Measurements from ENCODE around the gene CPT1B.

CPT1B gene

GRCh38 chr22:50581031-50581949 lies 3.1 kb upstream of the CPT1B start:
- no peaks in the 10 kb centered on the region for H3K36me3 ChIP-seq (ENCODE audit: control insufficient read depth, insufficient read depth, low read length)
- peaks cover 17% of the 10 kb centered on the region for H3K4me1 ChIP-seq (ENCODE audit: control insufficient read depth, insufficient read depth, low read length)
- no peak overlapping the region for H3K4me3 ChIP-seq (ENCODE audit: low read length)
- no peaks in the 10 kb centered on the region for H3K9me3 ChIP-seq (ENCODE audit: control insufficient read depth, low read length)
- H3K27me3 ChIP-seq (ENCODE audit: control insufficient read depth, insufficient read depth, low read length): peaks cover 7% of the 10 kb centered on the region
- peak overlapping the region; percentile 98 for H3K9ac ChIP-seq (ENCODE audit: low read length)

- Histone ChIP-seq H3K9ac (ENCODE audit: low read length) (no peak overlapping the region), H3K27me3 (ENCODE audit: control insufficient read depth, insufficient read depth, low read length) (peaks cover 7% of the 10 kb centered on the region), H3K4me3 (ENCODE audit: low read length) (no peak overlapping the region), H3K4me1 (ENCODE audit: control insufficient read depth, insufficient read depth, low read length) (peaks cover 17% of the 10 kb centered on the region), H3K9me3 (ENCODE audit: control insufficient read depth, low read length) (no peaks in the 10 kb centered on the region), H3K36me3 (ENCODE audit: control insufficient read depth, insufficient read depth, low read length) (no peaks in the 10 kb centered on the region)
These were observed 1.5 kb upstream of the CPT1B start for GRCh38 chr22:50579752-50580151.

- no peak overlapping the region for H3K4me3 ChIP-seq (ENCODE audit: low read length)
These were observed 616 bp upstream of the CPT1B start for GRCh38 chr22:50578776-50579310.

DNA sequence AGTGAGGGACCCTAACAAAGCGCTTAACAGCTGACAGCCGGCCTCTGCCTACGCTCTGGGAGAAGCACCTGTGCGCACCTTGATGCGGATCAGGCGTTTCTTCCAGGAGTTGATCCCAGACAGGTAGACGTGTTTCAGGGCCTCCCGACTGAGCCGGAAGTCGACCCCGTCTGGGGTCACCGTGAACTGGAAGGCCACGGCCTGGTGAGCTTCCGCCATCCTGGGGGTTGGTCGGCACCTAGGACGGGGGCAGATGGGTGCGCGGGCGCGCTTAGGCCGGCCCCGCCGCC lies 585 bp downstream of the CPT1B start:
- Histone ChIP-seq H3K36me3 (ENCODE audit: control insufficient read depth, insufficient read depth, low read length) (no peaks in the 10 kb centered on the region), H3K4me1 (ENCODE audit: control insufficient read depth, insufficient read depth, low read length) (peaks cover 10% of the 10 kb centered on the region), H3K9me3 (ENCODE audit: control insufficient read depth, low read length) (no peaks in the 10 kb centered on the region), H3K9ac (ENCODE audit: low read length) (no peak overlapping the region), H3K4me3 (ENCODE audit: low read length) (no peak overlapping the region), H3K27me3 (ENCODE audit: control insufficient read depth, insufficient read depth, low read length) (peaks cover 7% of the 10 kb centered on the region)

More at GRCh38 chr22:50578776-50579310, 616 bp upstream of the CPT1B start:
- H3K9me3 ChIP-seq (ENCODE audit: control insufficient read depth, low read length): no peaks in the 10 kb centered on the region
- no peak overlapping the region for H3K9ac ChIP-seq (ENCODE audit: low read length)
- no peaks in the 10 kb centered on the region for H3K36me3 ChIP-seq (ENCODE audit: control insufficient read depth, insufficient read depth, low read length)
- H3K4me1 ChIP-seq (ENCODE audit: control insufficient read depth, insufficient read depth, low read length): peaks cover 16% of the 10 kb centered on the region
- peaks cover 7% of the 10 kb centered on the region for H3K27me3 ChIP-seq (ENCODE audit: control insufficient read depth, insufficient read depth, low read length)

DNA sequence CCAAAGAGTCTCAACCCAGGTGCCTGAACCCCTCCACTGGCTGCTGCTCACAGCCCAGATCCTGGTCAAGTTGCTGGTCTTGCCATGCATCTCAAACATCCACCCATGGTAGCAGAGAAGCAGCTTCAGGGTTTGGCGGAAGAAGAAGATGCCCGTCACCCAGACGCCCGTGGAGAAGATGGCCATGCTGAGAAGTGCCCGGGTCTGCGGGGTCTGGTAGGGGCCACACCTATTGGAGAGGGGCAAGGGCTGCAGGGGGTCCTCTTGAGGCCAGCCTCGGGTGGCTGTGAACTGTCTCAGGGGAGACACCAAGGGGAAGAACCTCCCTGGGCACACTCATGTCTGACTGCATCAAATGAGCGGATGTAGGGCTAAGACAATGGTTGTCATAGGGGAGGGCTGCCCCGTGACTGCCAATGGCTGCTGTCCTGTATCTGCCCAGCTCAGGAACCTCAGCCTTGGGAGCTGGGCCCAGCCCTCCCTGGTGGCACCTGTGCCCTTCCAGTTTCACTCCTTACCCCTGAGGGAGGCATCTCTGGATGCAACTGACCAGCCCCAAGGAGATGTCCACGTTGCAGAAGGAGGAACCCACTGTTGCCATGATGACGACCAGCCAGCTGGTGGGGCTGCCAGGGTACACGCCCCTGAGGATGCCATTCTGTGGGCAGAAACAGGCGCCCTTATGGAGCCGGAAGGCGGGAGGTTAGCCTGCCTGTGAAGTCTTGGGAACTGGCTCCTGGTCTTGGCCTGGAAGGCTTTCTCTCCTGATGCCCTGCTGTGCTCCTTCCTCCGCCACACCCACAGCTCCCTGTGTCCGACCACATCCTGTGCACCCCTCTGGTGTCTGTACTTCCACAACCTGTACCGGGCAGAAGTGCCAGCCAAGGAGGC lies 1.2 kb downstream of the CPT1B start:
- Histone ChIP-seq H3K4me1 (ENCODE audit: control insufficient read depth, insufficient read depth, low read length) (peaks cover 10% of the 10 kb centered on the region), H3K4me3 (ENCODE audit: low read length) (no peak overlapping the region), H3K27me3 (ENCODE audit: control insufficient read depth, insufficient read depth, low read length) (peaks cover 7% of the 10 kb centered on the region), H3K9me3 (ENCODE audit: control insufficient read depth, low read length) (no peaks in the 10 kb centered on the region), H3K9ac (ENCODE audit: low read length) (no peak overlapping the region), H3K36me3 (ENCODE audit: control insufficient read depth, insufficient read depth, low read length) (no peaks in the 10 kb centered on the region)

GRCh38 chr22:50576070-50576469 lies 2.2 kb downstream of the CPT1B start:
- no peak overlapping the region for H3K4me3 ChIP-seq (ENCODE audit: low read length)
- no peaks in the 10 kb centered on the region for H3K36me3 ChIP-seq (ENCODE audit: control insufficient read depth, insufficient read depth, low read length)
- no peak overlapping the region for H3K9ac ChIP-seq (ENCODE audit: low read length)
- no peaks in the 10 kb centered on the region for H3K9me3 ChIP-seq (ENCODE audit: control insufficient read depth, low read length)
- peaks cover 10% of the 10 kb centered on the region for H3K4me1 ChIP-seq (ENCODE audit: control insufficient read depth, insufficient read depth, low read length)
- H3K27me3 ChIP-seq (ENCODE audit: control insufficient read depth, insufficient read depth, low read length): peaks cover 7% of the 10 kb centered on the region

DNA sequence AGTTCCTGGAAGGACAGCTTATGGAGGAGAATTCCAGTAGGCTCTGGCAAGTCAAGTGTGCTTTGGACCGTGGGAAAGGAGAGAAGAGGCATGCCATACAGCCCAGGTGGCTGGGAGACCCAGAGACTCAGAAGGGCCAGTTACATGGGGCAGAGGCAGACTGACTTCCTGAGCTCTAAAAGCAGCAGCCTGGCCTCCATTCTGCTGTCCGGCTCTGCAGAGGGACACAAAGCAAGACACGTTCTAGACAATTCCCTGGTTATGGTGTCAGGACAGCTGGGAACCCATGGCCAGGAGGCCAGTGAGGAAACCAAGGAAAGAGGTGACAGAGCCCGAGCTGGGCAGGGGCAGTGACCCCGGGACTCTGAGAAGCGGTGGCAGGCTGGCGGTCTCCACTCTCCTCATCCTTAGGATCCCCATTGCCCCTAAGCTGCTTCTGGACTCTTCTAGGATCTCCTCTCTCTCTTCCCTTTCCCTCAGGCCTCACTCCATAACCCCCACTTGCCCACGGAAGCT lies 2.7 kb downstream of the CPT1B start:
- no peak overlapping the region for H3K9ac ChIP-seq (ENCODE audit: low read length)
- H3K36me3 ChIP-seq (ENCODE audit: control insufficient read depth, insufficient read depth, low read length): no peaks in the 10 kb centered on the region

DNA sequence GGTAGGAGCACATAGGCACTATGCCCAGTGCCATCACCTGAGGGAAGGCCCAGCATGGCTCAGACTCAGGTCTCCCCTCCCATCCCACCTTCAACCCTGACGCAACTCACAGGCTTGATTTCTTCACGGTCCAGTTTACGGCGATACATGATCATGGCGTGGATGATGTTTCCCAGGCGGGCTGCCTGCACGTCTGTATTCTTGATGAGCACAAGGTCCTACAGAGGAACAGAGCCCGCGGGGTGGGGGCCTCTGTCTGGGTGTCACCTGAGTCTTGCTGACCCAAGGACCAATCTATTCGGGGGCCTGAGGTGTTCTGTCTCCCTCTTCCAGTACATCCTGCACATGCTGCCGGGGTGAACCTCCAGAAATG lies 3.9 kb downstream of the CPT1B start:
- Histone ChIP-seq H3K9me3 (ENCODE audit: control insufficient read depth, low read length) (no peaks in the 10 kb centered on the region), H3K36me3 (ENCODE audit: control insufficient read depth, insufficient read depth, low read length) (no peaks in the 10 kb centered on the region), H3K4me1 (ENCODE audit: control insufficient read depth, insufficient read depth, low read length) (peaks cover 15% of the 10 kb centered on the region), H3K27me3 (ENCODE audit: control insufficient read depth, insufficient read depth, low read length) (peaks cover 7% of the 10 kb centered on the region), H3K9ac (ENCODE audit: low read length) (no peak overlapping the region), H3K4me3 (ENCODE audit: low read length) (no peak overlapping the region)

More for the DNA sequence above, 2.7 kb downstream of the CPT1B start:
- Histone ChIP-seq H3K27me3 (ENCODE audit: control insufficient read depth, insufficient read depth, low read length) (peaks cover 7% of the 10 kb centered on the region), H3K9me3 (ENCODE audit: control insufficient read depth, low read length) (no peaks in the 10 kb centered on the region), H3K4me1 (ENCODE audit: control insufficient read depth, insufficient read depth, low read length) (peaks cover 10% of the 10 kb centered on the region), H3K4me3 (ENCODE audit: low read length) (no peak overlapping the region)

DNA sequence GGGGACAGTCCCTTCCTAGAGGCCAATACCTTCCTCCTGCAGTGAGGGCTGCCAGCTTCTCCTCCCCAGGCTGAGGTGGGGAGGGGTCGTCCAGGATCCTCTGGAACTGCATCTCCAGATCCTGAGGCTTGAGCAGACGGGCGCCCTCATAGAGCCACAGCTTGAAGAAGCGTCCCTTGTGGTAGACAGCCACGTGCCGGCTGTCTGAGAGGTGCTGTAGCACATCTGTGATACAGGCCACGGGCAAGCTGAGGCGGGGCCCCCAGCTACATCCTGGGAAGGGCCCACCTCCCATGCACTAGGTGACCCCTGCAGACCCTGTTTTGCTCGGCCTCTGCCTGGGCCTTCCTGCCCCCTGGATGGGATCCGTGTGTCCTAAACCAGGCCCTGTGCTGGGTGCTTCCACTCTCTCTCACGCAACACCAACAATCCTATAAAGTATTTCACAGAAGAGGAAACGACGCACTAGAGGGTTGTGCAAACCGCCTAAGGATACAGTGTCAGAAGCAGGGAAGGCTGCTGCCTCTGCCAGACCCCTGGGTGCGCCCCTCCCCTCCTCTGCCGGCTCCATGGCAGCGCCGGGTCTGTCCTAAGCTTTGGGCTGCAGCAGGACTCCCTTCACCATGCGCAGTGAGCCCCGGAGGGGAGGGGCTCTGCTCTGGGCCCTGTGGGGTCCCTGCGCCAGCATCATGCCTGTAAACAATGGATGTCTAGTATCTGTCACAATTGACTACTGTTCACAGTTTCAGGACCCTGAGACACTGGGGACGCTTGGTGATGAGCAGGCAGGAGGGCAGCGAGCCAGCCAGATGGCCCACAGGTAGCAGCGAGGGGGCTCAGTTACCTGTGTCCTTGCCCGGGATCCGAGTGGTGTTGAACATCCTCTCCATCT lies 4.5 kb downstream of the CPT1B start:
- H3K9ac ChIP-seq (ENCODE audit: low read length): no peak overlapping the region
- peaks cover 19% of the 10 kb centered on the region for H3K4me1 ChIP-seq (ENCODE audit: control insufficient read depth, insufficient read depth, low read length)
- H3K9me3 ChIP-seq (ENCODE audit: control insufficient read depth, low read length): no peaks in the 10 kb centered on the region
- no peak overlapping the region for H3K4me3 ChIP-seq (ENCODE audit: low read length)
- no peaks in the 10 kb centered on the region for H3K36me3 ChIP-seq (ENCODE audit: control insufficient read depth, insufficient read depth, low read length)
- peaks cover 7% of the 10 kb centered on the region for H3K27me3 ChIP-seq (ENCODE audit: control insufficient read depth, insufficient read depth, low read length)

DNA sequence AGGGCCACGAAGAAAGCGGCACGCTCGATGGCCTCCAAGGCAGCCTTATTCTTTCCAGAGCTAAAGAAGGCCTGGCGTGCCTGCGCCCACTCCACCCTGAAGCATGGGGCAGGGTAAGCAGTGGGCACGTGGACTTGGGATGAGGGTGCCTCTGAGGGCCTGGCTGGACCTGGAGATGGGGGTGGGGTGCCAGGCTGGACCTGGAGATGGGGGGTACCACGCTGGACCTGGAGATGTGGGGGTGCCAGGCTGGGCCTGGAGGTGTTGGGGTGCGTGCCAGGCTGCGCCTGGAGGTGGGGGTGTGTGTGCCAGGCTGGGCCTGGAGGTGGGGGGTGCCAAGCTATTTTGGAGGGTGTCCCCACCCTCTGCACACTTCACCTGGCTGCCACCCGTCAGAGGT lies 5.3 kb downstream of the CPT1B start:
- Histone ChIP-seq H3K27me3 (ENCODE audit: control insufficient read depth, insufficient read depth, low read length) (peaks cover 6% of the 10 kb centered on the region), H3K9ac (ENCODE audit: low read length) (no peak overlapping the region), H3K9me3 (ENCODE audit: control insufficient read depth, low read length) (no peaks in the 10 kb centered on the region), H3K4me1 (ENCODE audit: control insufficient read depth, insufficient read depth, low read length) (peaks cover 19% of the 10 kb centered on the region), H3K4me3 (ENCODE audit: low read length) (no peak overlapping the region), H3K36me3 (ENCODE audit: control insufficient read depth, insufficient read depth, low read length) (no peaks in the 10 kb centered on the region)

All from mucosa of stomach (tissue), 1 donor.